GM12878 (cell line): ENCODE measurements around the gene NHEJ1.

Source experiments
- CREB1 ChIP-seq: IDR thresholded peaks from 2 replicates; pipeline ENCODE4 v1.6.1; 2012; ENCODE audit warnings: low read depth, mild to moderate bottlenecking, inconsistent platforms
- CREM ChIP-seq: IDR thresholded peaks from 2 replicates; pipeline ENCODE4 v1.6.1; 2014; ENCODE audit warnings: antibody characterized with exemption, low read depth
- CTCF ChIP-seq, 3 experiments: IDR thresholded peaks in 2 of 3; conservative IDR thresholded peaks in 1 of 3; 2 replicates each; pipeline ENCODE4 v1.5.1; 2011; ENCODE audit warnings: low read depth in 3 of 3, low read length in 3 of 3, mild to moderate bottlenecking in 3 of 3, control low read depth in 2 of 3, moderate library complexity in 2 of 3, inconsistent platforms in 1 of 3, mixed read lengths in 1 of 3; ENCODE audit not compliant: control insufficient read depth in 2 of 3, insufficient read depth in 1 of 3; ENCODE audit errors: extremely low read depth in 1 of 3
- E2F8 ChIP-seq: fragments of 450-650 bp; IDR thresholded peaks from 2 replicates; pipeline ENCODE4 v1.6.1; 2018; ENCODE audit warnings: mild to moderate bottlenecking, low read depth, moderate library complexity; ENCODE audit not compliant: partially characterized antibody
- RAD21 ChIP-seq: IDR thresholded peaks from 2 replicates; pipeline ENCODE4 v1.6.1; 2011; ENCODE audit warnings: mild to moderate bottlenecking, low read depth, low read length, moderate library complexity; ENCODE audit not compliant: insufficient read depth
- ZNF274 ChIP-seq: IDR thresholded peaks from one replicate; pipeline ENCODE4 v1.8.0; 2011; ENCODE audit not compliant: insufficient read length, insufficient read depth

- no peak for TF ChIP-seq E2F8
- TF ChIP-seq CTCF (IDR thresholded peaks at IDR 0.05 in 2 of 3, conservative IDR thresholded peaks at IDR 0.05 in 1 of 3; ENCODE audit: control insufficient read depth in 2 of 3, extremely low read depth in 1 of 3, insufficient read depth in 1 of 3, low read depth in 3 of 3, low read length in 3 of 3), result no peak
- TF ChIP-seq CREB1, result no peak
- TF ChIP-seq ZNF274, result no peak
- TF ChIP-seq CREM, result no peak
- TF ChIP-seq RAD21, result no peak
These were observed 9.5 kb upstream of the NHEJ1 start, which contains the start of gene SLC23A3 for GRCh38 chr2:219169930-219170654.
